HG03342 (cell line): ENCODE results near the gene ARFGAP3.

Experiments
- ATAC-seq: cut with Tn5 transposase; IDR thresholded peaks from one replicate; pipeline ENCODE4 v1.9.1; 2021; ENCODE audit warnings: mild to moderate bottlenecking, moderate library complexity; ENCODE audit not compliant: unreplicated experiment

Gene ARFGAP3

GRCh38 chr22:42884616-42885375 lies 27.7 kb upstream of the ARFGAP3 start:
- no peak for ATAC-seq

GRCh38 chr22:42883970-42884369 lies 26.9 kb upstream of the ARFGAP3 start:
- no peak for ATAC-seq

- ATAC-seq, result no peak
These were observed 26.0 kb upstream of the ARFGAP3 start for GRCh38 chr22:42883121-42883520.

GRCh38 chr22:42881982-42882656 lies 25.0 kb upstream of the ARFGAP3 start:
- ATAC-seq, result no peak

- no peak for ATAC-seq
These were observed 24.2 kb upstream of the ARFGAP3 start for GRCh38 chr22:42881298-42881697.

- ATAC-seq, result no peak
These were observed 23.7 kb upstream of the ARFGAP3 start for GRCh38 chr22:42880815-42881214.

- no peak for ATAC-seq
These were observed 22.4 kb upstream of the ARFGAP3 start for GRCh38 chr22:42879371-42880021.

- ATAC-seq, result no peak
These were observed 21.7 kb upstream of the ARFGAP3 start for GRCh38 chr22:42878561-42879305.

GRCh38 chr22:42877597-42878340 lies 20.7 kb upstream of the ARFGAP3 start:
- ATAC-seq, result no peak

GRCh38 chr22:42877158-42877557 lies 20.1 kb upstream of the ARFGAP3 start:
- no peak for ATAC-seq

- ATAC-seq, result no peak
These were observed 19.0 kb upstream of the ARFGAP3 start for GRCh38 chr22:42876041-42876440.

GRCh38 chr22:42874010-42874409 lies 16.9 kb upstream of the ARFGAP3 start:
- no peak for ATAC-seq

- ATAC-seq, result no peak
These were observed 16.3 kb upstream of the ARFGAP3 start for GRCh38 chr22:42873356-42873755.

GRCh38 chr22:42872821-42873220 lies 15.7 kb upstream of the ARFGAP3 start:
- ATAC-seq, result no peak

GRCh38 chr22:42871146-42872050 lies 14.3 kb upstream of the ARFGAP3 start:
- no peak for ATAC-seq

GRCh38 chr22:42869888-42870480 lies 12.9 kb upstream of the ARFGAP3 start:
- no peak for ATAC-seq

- no peak for ATAC-seq
These were observed 12.4 kb upstream of the ARFGAP3 start for GRCh38 chr22:42869463-42869862.

- no peak for ATAC-seq
These were observed 11.7 kb upstream of the ARFGAP3 start for GRCh38 chr22:42868751-42869251.

GRCh38 chr22:42866100-42866499 lies 9.0 kb upstream of the ARFGAP3 start:
- ATAC-seq, result no peak
